GM12878 (cell line): ENCODE measurements around the gene NUMBL.

Experiments used
- CREM ChIP-seq: IDR thresholded peaks from 2 replicates; pipeline ENCODE4 v1.6.1; 2014; ENCODE audit warnings: antibody characterized with exemption, low read depth
- EP300 ChIP-seq, 2 experiments: fragments of 150-350 bp in 1 of 2; IDR thresholded peaks; 2 replicates each; pipeline ENCODE4 v1.6.1; 2011 to 2012; ENCODE audit warnings: low read depth in 2 of 2, low read length in 2 of 2, borderline replicate concordance in 1 of 2, improper control_type of control experiment in 1 of 2, inconsistent platforms in 1 of 2; ENCODE audit not compliant: control insufficient read depth in 1 of 2
- IKZF1 ChIP-seq: fragments of 450-650 bp; conservative IDR thresholded peaks from 2 replicates; pipeline ENCODE4 v1.6.1; 2017; ENCODE audit warnings: antibody characterized with exemption, mild to moderate bottlenecking
- JUNB ChIP-seq: IDR thresholded peaks from 2 replicates; pipeline ENCODE4 v1.6.1; 2016; ENCODE audit warnings: antibody characterized with exemption, mild to moderate bottlenecking
- KDM1A ChIP-seq: fragments of 200-600 bp; sonication (generic); IDR thresholded peaks from 2 replicates; pipeline ENCODE4 v1.6.1; 2016; ENCODE audit warnings: borderline replicate concordance
- PAX8 ChIP-seq: fragments of 450-650 bp; IDR thresholded peaks from 2 replicates; pipeline ENCODE4 v1.6.1; 2017; ENCODE audit warnings: mild to moderate bottlenecking, moderate library complexity
- POLR2A ChIP-seq: IDR thresholded peaks from 2 replicates; pipeline ENCODE4 v1.6.1; 2011; ENCODE audit warnings: low read depth, mild to moderate bottlenecking, low read length
- RBBP5 ChIP-seq: fragments of 200-600 bp; sonication (generic); conservative IDR thresholded peaks from 2 replicates; pipeline ENCODE4 v1.6.1; 2016
- TCF12 ChIP-seq: IDR thresholded peaks from 2 replicates; pipeline ENCODE4 v1.6.1; 2011; ENCODE audit warnings: low read depth, mild to moderate bottlenecking, low read length
- WRNIP1 ChIP-seq: IDR thresholded peaks from 2 replicates; pipeline ENCODE4 v1.6.1; 2011; ENCODE audit warnings: low read depth, low read length, improper control_type of control experiment, borderline replicate concordance
- TF ChIP-seq, protein P1 (sequence below), 3 experiments: IDR thresholded peaks in 2 of 3; conservative IDR thresholded peaks in 1 of 3; 2 replicates each; pipeline ENCODE4 v1.5.1; 2011; ENCODE audit warnings: low read depth in 3 of 3, low read length in 3 of 3, mild to moderate bottlenecking in 3 of 3, control low read depth in 2 of 3, moderate library complexity in 2 of 3, inconsistent platforms in 1 of 3, mixed read lengths in 1 of 3; ENCODE audit not compliant: control insufficient read depth in 2 of 3, insufficient read depth in 1 of 3; ENCODE audit errors: extremely low read depth in 1 of 3
- TF ChIP-seq, protein P2 (sequence below): IDR thresholded peaks from 2 replicates; pipeline ENCODE4 v1.6.1; 2012; ENCODE audit warnings: improper control_type of control experiment, low read depth, low read length; ENCODE audit not compliant: insufficient replicate concordance

DNA sequence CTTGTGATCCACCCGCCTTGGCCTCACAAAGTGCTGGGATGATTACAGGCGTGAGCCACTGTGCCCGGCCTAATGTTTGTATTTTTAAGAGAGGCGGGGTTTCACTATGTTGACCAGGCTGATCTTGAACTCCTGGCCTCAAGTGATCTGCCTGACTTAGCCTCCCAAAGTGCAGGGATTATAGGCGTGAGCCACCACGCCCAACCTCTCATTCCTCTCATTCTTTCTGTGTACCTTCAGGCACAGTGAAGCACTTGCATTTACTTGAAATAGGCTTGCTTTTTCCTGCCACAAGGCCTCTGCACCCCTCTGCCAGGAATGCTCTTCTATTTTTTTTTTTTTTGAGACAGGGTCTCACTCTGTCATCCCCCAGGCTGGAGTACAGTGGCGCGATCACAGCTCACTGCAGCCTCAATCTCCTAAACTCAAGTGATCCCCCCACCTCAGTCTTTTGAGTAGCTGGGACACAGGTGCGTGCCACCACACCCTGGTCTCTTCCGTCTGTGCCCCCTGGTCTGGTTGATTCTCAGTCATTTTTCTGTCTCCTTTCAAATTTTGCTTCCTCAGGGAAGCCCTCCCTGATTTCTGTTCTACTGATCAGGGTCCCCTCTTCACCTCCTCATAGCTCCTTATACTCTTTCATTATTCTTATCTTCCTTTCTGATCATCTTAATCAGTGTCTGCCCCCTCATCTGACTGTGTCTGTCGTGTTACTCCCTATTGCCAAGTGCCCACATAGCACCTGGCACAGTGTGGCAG, 44.7 kb upstream of the NUMBL start:
- TF ChIP-seq KDM1A (no peak), JUNB (no peak), PAX8 (no peak), IKZF1 (no peak), EP300 (IDR thresholded peaks at IDR 0.05; ENCODE audit: borderline replicate concordance in 1 of 2, control insufficient read depth in 1 of 2, low read depth in 2 of 2, low read length in 2 of 2) (no peak), POLR2A (no peak), CREM (no peak), WRNIP1 (no peak), TCF12 (no peak), RBBP5 (no peak)
- TF ChIP-seq, protein P1, sequence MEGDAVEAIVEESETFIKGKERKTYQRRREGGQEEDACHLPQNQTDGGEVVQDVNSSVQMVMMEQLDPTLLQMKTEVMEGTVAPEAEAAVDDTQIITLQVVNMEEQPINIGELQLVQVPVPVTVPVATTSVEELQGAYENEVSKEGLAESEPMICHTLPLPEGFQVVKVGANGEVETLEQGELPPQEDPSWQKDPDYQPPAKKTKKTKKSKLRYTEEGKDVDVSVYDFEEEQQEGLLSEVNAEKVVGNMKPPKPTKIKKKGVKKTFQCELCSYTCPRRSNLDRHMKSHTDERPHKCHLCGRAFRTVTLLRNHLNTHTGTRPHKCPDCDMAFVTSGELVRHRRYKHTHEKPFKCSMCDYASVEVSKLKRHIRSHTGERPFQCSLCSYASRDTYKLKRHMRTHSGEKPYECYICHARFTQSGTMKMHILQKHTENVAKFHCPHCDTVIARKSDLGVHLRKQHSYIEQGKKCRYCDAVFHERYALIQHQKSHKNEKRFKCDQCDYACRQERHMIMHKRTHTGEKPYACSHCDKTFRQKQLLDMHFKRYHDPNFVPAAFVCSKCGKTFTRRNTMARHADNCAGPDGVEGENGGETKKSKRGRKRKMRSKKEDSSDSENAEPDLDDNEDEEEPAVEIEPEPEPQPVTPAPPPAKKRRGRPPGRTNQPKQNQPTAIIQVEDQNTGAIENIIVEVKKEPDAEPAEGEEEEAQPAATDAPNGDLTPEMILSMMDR (IDR thresholded peaks at IDR 0.05 in 2 of 3, conservative IDR thresholded peaks at IDR 0.05 in 1 of 3; ENCODE audit: control insufficient read depth in 2 of 3, extremely low read depth in 1 of 3, insufficient read depth in 1 of 3, low read depth in 3 of 3, low read length in 3 of 3), result no peak
- TF ChIP-seq, protein P2, sequence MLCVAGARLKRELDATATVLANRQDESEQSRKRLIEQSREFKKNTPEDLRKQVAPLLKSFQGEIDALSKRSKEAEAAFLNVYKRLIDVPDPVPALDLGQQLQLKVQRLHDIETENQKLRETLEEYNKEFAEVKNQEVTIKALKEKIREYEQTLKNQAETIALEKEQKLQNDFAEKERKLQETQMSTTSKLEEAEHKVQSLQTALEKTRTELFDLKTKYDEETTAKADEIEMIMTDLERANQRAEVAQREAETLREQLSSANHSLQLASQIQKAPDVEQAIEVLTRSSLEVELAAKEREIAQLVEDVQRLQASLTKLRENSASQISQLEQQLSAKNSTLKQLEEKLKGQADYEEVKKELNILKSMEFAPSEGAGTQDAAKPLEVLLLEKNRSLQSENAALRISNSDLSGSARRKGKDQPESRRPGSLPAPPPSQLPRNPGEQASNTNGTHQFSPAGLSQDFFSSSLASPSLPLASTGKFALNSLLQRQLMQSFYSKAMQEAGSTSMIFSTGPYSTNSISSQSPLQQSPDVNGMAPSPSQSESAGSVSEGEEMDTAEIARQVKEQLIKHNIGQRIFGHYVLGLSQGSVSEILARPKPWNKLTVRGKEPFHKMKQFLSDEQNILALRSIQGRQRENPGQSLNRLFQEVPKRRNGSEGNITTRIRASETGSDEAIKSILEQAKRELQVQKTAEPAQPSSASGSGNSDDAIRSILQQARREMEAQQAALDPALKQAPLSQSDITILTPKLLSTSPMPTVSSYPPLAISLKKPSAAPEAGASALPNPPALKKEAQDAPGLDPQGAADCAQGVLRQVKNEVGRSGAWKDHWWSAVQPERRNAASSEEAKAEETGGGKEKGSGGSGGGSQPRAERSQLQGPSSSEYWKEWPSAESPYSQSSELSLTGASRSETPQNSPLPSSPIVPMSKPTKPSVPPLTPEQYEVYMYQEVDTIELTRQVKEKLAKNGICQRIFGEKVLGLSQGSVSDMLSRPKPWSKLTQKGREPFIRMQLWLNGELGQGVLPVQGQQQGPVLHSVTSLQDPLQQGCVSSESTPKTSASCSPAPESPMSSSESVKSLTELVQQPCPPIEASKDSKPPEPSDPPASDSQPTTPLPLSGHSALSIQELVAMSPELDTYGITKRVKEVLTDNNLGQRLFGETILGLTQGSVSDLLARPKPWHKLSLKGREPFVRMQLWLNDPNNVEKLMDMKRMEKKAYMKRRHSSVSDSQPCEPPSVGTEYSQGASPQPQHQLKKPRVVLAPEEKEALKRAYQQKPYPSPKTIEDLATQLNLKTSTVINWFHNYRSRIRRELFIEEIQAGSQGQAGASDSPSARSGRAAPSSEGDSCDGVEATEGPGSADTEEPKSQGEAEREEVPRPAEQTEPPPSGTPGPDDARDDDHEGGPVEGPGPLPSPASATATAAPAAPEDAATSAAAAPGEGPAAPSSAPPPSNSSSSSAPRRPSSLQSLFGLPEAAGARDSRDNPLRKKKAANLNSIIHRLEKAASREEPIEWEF, result no peak
